ENCODE measurements around the gene ADGRB3. TPM values are rescaled to one million over a fixed set of nuclear protein-coding genes. Genes with fewer than 3 reads are reported as not detected.

The ADGRB3 gene
- total RNA-seq, 4 donors from 2014 or later, result 5.3 to 15.6 (median 7.6) TPM

- Histone ChIP-seq H3K27me3 (no peaks in the 10 kb centered on the region), H3K9me3 (no peaks in the 10 kb centered on the region), H3K27ac (no peak overlapping the region), H3K4me1 (no peaks in the 10 kb centered on the region), H3K4me3 (no peak overlapping the region), H3K36me3 (no peaks in the 10 kb centered on the region)
- intact Hi-C loops (cut with DNase I; ENCODE audit: low total_unique reads), result no loop called here
- DNase-seq, result no peak
- TF ChIP-seq CTCF (IDR thresholded peaks at IDR 0.05), result no peak
- TF ChIP-seq POLR2A (IDR thresholded peaks at IDR 0.05), result no peak
These were observed 97.3 kb downstream of the ADGRB3 start for GRCh38 chr6:68732423-68732822.

DNA sequence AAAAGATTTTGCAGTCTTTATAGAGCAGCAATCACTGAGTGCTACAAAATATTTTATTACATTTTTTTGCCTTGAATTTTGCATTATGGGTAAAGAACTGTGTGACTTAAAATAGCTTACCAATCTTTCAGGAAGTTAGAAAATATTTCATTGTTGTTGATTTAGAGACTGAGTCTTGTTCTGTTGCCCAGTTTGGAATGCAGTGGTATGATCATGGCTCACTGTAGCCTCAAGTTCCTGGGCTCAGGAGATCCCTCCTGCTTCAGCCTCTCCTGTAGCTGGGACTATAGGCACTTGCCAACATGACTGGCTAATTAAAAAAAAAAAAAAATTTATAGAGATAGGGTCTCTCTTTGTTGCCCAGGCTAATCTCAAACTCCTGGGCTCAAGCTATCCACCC, 100.8 kb downstream of the ADGRB3 start:
- Histone ChIP-seq H3K4me1 (no peaks in the 10 kb centered on the region), H3K36me3 (no peaks in the 10 kb centered on the region), H3K9me3 (no peaks in the 10 kb centered on the region), H3K4me3 (no peak overlapping the region), H3K27ac (no peak overlapping the region), H3K27me3 (no peaks in the 10 kb centered on the region)
- no peak for DNase-seq
- TF ChIP-seq POLR2A (IDR thresholded peaks at IDR 0.05) (no peak), CTCF (IDR thresholded peaks at IDR 0.05) (no peak)
- intact Hi-C loops (cut with DNase I; ENCODE audit: low total_unique reads), result no loop called here

DNA sequence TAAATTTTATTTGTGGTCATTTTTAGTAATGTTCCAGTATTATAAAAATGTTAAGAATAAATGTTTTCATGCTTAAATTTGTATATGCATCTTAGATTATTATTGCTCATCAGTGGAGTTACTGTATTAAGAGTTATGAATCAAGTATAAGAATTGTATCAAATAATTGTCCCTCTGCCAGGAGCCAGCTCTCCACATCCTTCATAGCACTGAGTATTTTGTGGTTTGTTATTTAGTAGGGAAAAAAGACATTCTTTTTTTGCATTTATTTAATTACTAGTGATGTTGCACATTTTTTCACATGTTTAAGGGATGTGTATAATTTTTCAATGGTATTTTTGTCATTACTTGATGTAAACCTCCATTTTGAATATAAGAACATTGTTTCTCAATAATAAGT, 102.0 kb downstream of the ADGRB3 start:
- no peak overlapping the region for H3K27ac ChIP-seq
- H3K27me3 ChIP-seq, result no peaks in the 10 kb centered on the region
- H3K36me3 ChIP-seq, result no peaks in the 10 kb centered on the region
- intact Hi-C loops (cut with DNase I; ENCODE audit: low total_unique reads), result no loop called here
- TF ChIP-seq POLR2A (IDR thresholded peaks at IDR 0.05), result no peak
- TF ChIP-seq CTCF (IDR thresholded peaks at IDR 0.05), result no peak
- no peaks in the 10 kb centered on the region for H3K9me3 ChIP-seq
- DNase-seq, result no peak
- no peak overlapping the region for H3K4me3 ChIP-seq
- H3K4me1 ChIP-seq, result no peaks in the 10 kb centered on the region

GRCh38 chr6:68738039-68738438, 103.0 kb downstream of the ADGRB3 start:
- Histone ChIP-seq H3K4me1 (no peaks in the 10 kb centered on the region), H3K27me3 (no peaks in the 10 kb centered on the region), H3K27ac (no peak overlapping the region), H3K9me3 (no peaks in the 10 kb centered on the region), H3K4me3 (no peak overlapping the region), H3K36me3 (no peaks in the 10 kb centered on the region)
- TF ChIP-seq POLR2A (IDR thresholded peaks at IDR 0.05) (no peak), CTCF (IDR thresholded peaks at IDR 0.05) (no peak)
- intact Hi-C loops (cut with DNase I; ENCODE audit: low total_unique reads), result no loop called here
- DNase-seq, result no peak

GRCh38 chr6:68740828-68741500, 105.9 kb downstream of the ADGRB3 start:
- DNase-seq, result no peak
- Histone ChIP-seq H3K27me3 (no peaks in the 10 kb centered on the region), H3K36me3 (no peaks in the 10 kb centered on the region), H3K4me1 (no peaks in the 10 kb centered on the region), H3K4me3 (no peak overlapping the region), H3K27ac (no peak overlapping the region), H3K9me3 (no peaks in the 10 kb centered on the region)
- TF ChIP-seq POLR2A (IDR thresholded peaks at IDR 0.05), result no peak
- no peak for TF ChIP-seq CTCF (IDR thresholded peaks at IDR 0.05)
- intact Hi-C loops (cut with DNase I; ENCODE audit: low total_unique reads), result no loop called here
